Measurements from ENCODE around the gene SPRED1.

SPRED1 gene

GRCh38 chr15:38373016-38373415, 120.4 kb downstream of the SPRED1 start:
- Histone ChIP-seq H3F3A (ENCODE audit: control insufficient read depth, insufficient read depth) (no peaks in the 10 kb centered on the region), H3K27me3 (ENCODE audit: control insufficient read depth, low read length) (peaks cover 4% of the 10 kb centered on the region; the same call in 1 of the 2 replicates), H3K4me3 (ENCODE audit: low read length) (no peak overlapping the region), H4K20me1 (ENCODE audit: control insufficient read depth, insufficient read depth, low read depth, low read length) (no peaks in the 10 kb centered on the region), H3K27ac (ENCODE audit: low read depth, low read length) (no peak overlapping the region), H3K79me2 (ENCODE audit: control insufficient read depth, low read length) (no peaks in the 10 kb centered on the region), H3K4me2 (ENCODE audit: low read length) (no peak overlapping the region), H3K4me1 (ENCODE audit: control insufficient read depth, low read length) (no peaks in the 10 kb centered on the region), H3K36me3 (ENCODE audit: control insufficient read depth, low read length) (no peaks in the 10 kb centered on the region), H3K9me2 (replicated peaks; ENCODE audit: control insufficient read depth, low read length) (no peaks in the 10 kb centered on the region), H3K9me3 (ENCODE audit: control insufficient read depth, insufficient read depth, low read length) (no peaks in the 10 kb centered on the region)
- TF ChIP-seq, protein P1, sequence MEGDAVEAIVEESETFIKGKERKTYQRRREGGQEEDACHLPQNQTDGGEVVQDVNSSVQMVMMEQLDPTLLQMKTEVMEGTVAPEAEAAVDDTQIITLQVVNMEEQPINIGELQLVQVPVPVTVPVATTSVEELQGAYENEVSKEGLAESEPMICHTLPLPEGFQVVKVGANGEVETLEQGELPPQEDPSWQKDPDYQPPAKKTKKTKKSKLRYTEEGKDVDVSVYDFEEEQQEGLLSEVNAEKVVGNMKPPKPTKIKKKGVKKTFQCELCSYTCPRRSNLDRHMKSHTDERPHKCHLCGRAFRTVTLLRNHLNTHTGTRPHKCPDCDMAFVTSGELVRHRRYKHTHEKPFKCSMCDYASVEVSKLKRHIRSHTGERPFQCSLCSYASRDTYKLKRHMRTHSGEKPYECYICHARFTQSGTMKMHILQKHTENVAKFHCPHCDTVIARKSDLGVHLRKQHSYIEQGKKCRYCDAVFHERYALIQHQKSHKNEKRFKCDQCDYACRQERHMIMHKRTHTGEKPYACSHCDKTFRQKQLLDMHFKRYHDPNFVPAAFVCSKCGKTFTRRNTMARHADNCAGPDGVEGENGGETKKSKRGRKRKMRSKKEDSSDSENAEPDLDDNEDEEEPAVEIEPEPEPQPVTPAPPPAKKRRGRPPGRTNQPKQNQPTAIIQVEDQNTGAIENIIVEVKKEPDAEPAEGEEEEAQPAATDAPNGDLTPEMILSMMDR (IDR thresholded peaks at IDR 0.05; ENCODE audit: low read depth, low read length, poor library complexity, severe bottlenecking) = no peak

- no peak for TF ChIP-seq EZH2phosphoT487 (IDR thresholded peaks at IDR 0.05; ENCODE audit: borderline replicate concordance, low read length)
- TF ChIP-seq, protein P1 (IDR thresholded peaks at IDR 0.05; ENCODE audit: low read depth, low read length, poor library complexity, severe bottlenecking) = no peak
- H3K36me3 ChIP-seq (ENCODE audit: control insufficient read depth, low read length) = no peaks in the 10 kb centered on the region
- no peak overlapping the region for H3K4me3 ChIP-seq (ENCODE audit: low read length)
- no peak overlapping the region for H3K4me2 ChIP-seq (ENCODE audit: low read length)
- no peaks in the 10 kb centered on the region for H4K20me1 ChIP-seq (ENCODE audit: control insufficient read depth, insufficient read depth, low read depth, low read length)
- H3F3A ChIP-seq (ENCODE audit: control insufficient read depth, insufficient read depth) = no peaks in the 10 kb centered on the region
- peaks cover 10% of the 10 kb centered on the region; the same call in 1 of the 2 replicates for H3K27me3 ChIP-seq (ENCODE audit: control insufficient read depth, low read length)
- no peak overlapping the region for H3K27ac ChIP-seq (ENCODE audit: low read depth, low read length)
- no peaks in the 10 kb centered on the region for H3K9me3 ChIP-seq (ENCODE audit: control insufficient read depth, insufficient read depth, low read length)
- H3K4me1 ChIP-seq (ENCODE audit: control insufficient read depth, low read length) = no peaks in the 10 kb centered on the region
- H3K79me2 ChIP-seq (ENCODE audit: control insufficient read depth, low read length) = no peaks in the 10 kb centered on the region
- H3K9me2 ChIP-seq (replicated peaks; ENCODE audit: control insufficient read depth, low read length) = no peaks in the 10 kb centered on the region
These were observed 121.4 kb downstream of the SPRED1 start for GRCh38 chr15:38374029-38374428.

GRCh38 chr15:38374556-38374955, 121.9 kb downstream of the SPRED1 start:
- peaks cover 10% of the 10 kb centered on the region; the same call in 1 of the 2 replicates for H3K27me3 ChIP-seq (ENCODE audit: control insufficient read depth, low read length)
- H3K4me1 ChIP-seq (ENCODE audit: control insufficient read depth, low read length) = no peaks in the 10 kb centered on the region
- no peaks in the 10 kb centered on the region for H3K36me3 ChIP-seq (ENCODE audit: control insufficient read depth, low read length)
- no peaks in the 10 kb centered on the region for H4K20me1 ChIP-seq (ENCODE audit: control insufficient read depth, insufficient read depth, low read depth, low read length)
- no peaks in the 10 kb centered on the region for H3F3A ChIP-seq (ENCODE audit: control insufficient read depth, insufficient read depth)
- no peaks in the 10 kb centered on the region for H3K9me3 ChIP-seq (ENCODE audit: control insufficient read depth, insufficient read depth, low read length)
- TF ChIP-seq, protein P1 (IDR thresholded peaks at IDR 0.05; ENCODE audit: low read depth, low read length, poor library complexity, severe bottlenecking) = no peak
- no peak for TF ChIP-seq EZH2phosphoT487 (IDR thresholded peaks at IDR 0.05; ENCODE audit: borderline replicate concordance, low read length)
- H3K27ac ChIP-seq (ENCODE audit: low read depth, low read length) = no peak overlapping the region
- no peaks in the 10 kb centered on the region for H3K79me2 ChIP-seq (ENCODE audit: control insufficient read depth, low read length)
- no peaks in the 10 kb centered on the region for H3K9me2 ChIP-seq (replicated peaks; ENCODE audit: control insufficient read depth, low read length)
- H3K4me2 ChIP-seq (ENCODE audit: low read length) = no peak overlapping the region
- H3K4me3 ChIP-seq (ENCODE audit: low read length) = no peak overlapping the region

DNA sequence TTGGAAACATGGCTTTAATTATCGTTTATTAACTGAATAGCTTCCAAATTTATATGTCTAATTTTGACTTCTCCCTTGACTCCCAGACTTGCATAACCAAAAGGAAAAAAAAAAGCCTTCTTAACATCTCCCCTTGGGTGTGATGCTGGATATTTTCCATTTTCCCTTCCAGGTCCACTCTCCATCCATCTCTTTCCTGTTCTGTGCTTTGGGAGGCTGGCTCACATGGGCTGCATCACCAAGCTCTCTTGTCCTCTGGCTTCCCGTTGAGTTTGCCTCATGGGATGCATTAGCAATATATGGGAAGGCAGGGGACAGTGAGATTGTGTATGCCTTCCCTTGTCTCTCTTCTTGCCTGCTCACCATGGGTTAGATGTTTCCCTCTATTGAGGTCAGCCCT, 123.4 kb downstream of the SPRED1 start:
- H3K79me2 ChIP-seq (ENCODE audit: control insufficient read depth, low read length) = no peaks in the 10 kb centered on the region
- no peaks in the 10 kb centered on the region for H3K4me1 ChIP-seq (ENCODE audit: control insufficient read depth, low read length)
- H3K27ac ChIP-seq (ENCODE audit: low read depth, low read length) = no peak overlapping the region
- no peaks in the 10 kb centered on the region for H3F3A ChIP-seq (ENCODE audit: control insufficient read depth, insufficient read depth)
- TF ChIP-seq EZH2phosphoT487 (IDR thresholded peaks at IDR 0.05; ENCODE audit: borderline replicate concordance, low read length) = no peak
- TF ChIP-seq, protein P1 (IDR thresholded peaks at IDR 0.05; ENCODE audit: low read depth, low read length, poor library complexity, severe bottlenecking) = no peak
- H3K27me3 ChIP-seq (ENCODE audit: control insufficient read depth, low read length) = peaks cover 12% of the 10 kb centered on the region
- H3K9me3 ChIP-seq (ENCODE audit: control insufficient read depth, insufficient read depth, low read length) = no peaks in the 10 kb centered on the region
- H3K4me2 ChIP-seq (ENCODE audit: low read length) = no peak overlapping the region
- no peak overlapping the region for H3K4me3 ChIP-seq (ENCODE audit: low read length)
- H4K20me1 ChIP-seq (ENCODE audit: control insufficient read depth, insufficient read depth, low read depth, low read length) = no peaks in the 10 kb centered on the region
- H3K9me2 ChIP-seq (replicated peaks; ENCODE audit: control insufficient read depth, low read length) = no peaks in the 10 kb centered on the region
- H3K36me3 ChIP-seq (ENCODE audit: control insufficient read depth, low read length) = no peaks in the 10 kb centered on the region
